Measurements from ENCODE around the gene PCMT1. TPM values are rescaled to one million over a fixed set of nuclear protein-coding genes. Genes with fewer than 3 reads are reported as not detected.
"Not testable (repeated sequence)": the region's sequence is repeated elsewhere in the genome, so short reads cannot be mapped to it uniquely, and the experiment has no call there.

The PCMT1 gene
- polyA plus RNA-seq (2013, experiment 1 of 2; ENCODE audit: insufficient read length) = 72.0 TPM
- 75.2 TPM for polyA plus RNA-seq (2013, experiment 2 of 2; ENCODE audit: insufficient read length)

DNA sequence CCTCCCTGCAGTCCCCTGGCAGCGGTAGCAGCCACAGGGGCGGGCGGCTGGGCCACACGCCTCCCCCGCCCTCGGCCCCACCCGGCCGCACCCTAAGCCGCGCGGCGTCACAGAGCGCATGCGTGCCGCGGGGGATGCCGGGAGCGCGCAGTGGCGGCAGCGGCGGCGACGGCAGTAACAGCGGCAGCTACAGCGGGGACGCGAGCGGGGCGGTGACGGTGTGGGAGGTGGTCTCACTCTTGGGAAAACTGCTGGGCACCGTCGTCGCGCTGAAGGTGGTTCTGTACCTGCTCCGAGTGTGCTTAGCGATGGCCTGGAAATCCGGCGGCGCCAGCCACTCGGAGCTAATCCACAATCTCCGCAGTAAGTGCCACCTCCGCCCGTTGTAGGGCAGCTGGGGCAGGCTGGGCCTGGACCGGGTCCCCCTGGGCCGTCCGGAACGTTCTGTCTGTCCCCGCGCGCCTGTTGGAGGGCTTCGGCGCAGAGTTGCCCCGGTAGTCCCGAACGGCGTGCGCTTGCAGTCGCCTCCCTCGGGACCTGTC is at the start of gene PCMT1:
Gene PCMT1, plus strand, starts transcription at position 148 of the 542 bp plus-strand sequence. Its CDS starts 161 bp downstream, at position 309.
- DNase-seq = peak; percentile 91

DNA sequence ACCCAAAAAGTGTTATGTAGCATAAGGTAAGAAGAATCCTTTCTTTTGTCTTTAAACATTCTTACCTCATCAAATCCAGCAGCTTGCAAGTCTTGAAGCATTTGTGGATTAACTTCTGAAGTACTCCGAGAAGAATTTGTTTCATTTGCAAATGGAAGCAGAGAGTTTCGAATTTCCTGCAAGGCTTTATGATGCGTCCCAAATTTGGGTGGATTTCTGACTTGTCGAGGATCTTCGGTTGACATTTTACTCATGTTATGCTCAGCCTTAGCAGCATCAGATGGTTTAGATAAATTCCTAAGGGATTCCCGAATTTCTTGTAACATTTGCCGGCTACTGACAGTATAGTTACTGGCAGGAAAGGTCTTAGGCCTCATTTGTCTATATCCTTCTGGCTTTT is 47.8 kb upstream of the PCMT1 start:
- peak; percentile 77 for DNase-seq

DNA sequence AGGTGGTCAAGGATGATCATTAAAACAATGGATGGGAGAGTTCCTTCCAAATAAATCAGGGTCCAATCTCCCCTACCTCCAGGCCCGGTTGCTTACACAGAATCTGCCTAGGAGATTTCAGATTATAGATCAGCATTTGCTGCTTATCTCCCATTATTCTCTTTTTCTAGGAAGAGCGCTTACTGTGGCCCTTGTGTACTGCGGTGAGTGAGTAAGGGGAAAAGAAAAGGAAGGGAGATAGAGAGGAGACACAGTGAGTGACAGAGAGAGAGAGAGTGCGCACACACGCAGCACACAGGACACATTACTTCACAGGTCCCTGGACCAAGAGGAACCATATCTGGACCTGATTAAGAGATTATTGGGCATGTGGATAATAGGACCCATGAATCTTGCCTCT is 37.8 kb upstream of the PCMT1 start:
- DNase-seq = no peak

DNA sequence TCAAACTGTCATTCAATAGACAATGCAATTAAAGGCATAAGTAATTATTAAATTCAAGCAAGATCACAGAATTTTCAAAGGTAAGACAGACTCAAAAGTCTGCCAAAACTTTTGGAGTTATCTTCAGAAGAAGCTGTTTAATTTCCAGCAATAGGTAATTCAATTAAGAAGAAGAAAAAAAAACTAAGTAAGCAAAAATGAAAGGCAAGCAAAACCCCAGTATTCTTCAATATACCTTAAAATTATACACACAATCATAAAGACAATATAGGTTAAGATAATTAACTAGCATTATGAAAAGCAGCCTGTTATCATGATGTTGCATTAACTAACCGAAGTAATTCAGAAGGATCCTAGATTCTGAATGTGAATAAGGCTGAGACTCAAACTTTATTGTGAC is 35.1 kb upstream of the PCMT1 start:
- no peak for DNase-seq

DNA sequence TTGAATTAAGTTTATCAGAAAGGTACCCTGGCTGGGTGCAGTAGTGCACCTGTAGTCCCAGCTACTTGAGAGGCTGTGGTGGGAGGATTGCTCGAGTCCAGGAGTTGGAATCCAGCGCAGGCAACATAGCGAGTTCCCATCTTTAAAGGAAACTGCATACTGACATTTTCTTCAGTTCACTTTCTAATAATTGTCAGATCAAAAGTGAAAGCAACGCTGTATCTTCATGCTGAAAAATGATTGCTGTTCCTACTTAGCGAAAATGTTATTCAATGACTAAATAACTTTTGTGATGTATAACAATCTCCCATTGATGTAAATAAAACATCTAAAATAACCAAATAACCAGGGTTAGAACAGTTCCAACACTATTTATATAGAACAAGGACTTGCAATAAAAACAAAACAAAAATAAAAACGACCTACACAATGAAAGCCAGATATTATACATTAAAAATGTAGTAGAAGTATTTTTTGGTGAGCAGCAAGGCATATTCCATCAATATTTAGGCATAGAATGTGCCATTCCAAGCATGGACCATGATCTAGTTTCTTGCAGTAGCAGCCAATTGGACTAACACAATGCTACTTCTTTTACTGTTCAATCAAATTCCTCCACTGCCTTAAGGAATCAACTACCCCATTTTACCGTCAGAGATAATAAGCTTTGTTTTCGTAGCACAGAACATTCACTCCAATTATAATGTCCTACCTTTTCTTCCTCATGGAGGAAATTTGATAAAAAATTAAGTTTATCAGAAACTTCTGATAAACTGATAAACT is 33.2 kb upstream of the PCMT1 start:
- no peak for DNase-seq

DNA sequence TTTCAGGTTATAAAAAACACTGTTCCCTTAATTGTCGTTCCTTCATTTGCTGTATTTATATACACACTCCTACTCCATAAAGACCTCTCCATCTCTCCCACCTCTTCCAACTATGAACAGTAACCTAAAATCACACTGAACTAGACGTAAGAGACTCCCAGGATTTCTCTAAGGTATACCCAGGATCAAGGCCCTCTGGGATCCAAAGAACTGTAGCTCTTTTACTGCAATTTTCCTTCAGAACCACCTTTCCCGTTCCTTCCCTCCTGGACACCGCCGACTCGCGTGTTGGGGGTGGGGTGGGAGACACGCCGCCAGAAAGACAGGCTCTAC is 32.3 kb upstream of the PCMT1 start:
- DNase-seq = no peak

DNA sequence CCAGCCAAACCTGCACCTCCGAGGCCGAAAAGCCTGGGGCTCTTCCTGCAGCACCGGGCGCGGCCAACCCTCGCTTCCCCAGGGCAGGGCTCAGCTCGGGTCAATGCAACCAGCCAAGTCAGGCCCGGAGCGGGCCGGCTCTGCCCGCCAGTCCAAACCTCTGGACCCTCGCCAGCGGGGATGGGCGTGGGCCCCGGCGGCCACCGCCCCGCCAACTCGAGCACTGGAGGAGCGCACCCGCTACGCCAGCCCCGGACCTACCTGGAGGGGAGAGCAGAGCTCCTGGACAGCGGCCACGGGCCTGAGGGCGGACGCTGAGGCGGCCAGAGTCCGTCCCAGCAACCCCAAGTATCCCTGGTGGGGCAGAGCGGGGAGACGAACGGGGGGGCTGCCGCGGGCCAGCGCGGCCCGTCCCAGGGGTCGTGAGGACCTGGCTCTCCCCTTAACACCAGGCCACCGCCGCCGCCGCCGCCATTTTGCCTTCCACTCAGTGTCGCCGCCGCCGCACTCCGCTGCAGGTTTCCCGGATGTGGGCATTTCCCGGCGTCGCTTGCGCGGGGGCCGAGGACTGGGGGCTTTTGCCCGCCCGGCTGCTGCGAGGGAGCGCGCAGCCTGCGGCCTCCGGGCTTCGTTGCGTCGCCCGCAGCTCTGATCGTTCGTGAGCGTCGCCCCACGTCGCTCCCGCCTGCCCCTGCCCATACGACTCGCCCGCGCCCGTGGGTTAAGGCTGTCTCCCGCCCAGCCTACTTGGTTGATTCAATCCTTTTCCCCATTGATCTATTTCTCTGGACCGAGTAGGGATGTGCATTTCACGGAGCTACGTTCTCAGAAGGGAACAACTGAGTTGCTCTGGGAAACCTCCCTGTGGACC is 31.7 kb upstream of the PCMT1 start, which contains the start of gene LATS1:
Gene LATS1, minus strand, starts transcription at position 514 of the 871 bp plus-strand sequence. CDS start 15,975 bp downstream, outside the sequence.
- peak; percentile 87 for DNase-seq

DNA sequence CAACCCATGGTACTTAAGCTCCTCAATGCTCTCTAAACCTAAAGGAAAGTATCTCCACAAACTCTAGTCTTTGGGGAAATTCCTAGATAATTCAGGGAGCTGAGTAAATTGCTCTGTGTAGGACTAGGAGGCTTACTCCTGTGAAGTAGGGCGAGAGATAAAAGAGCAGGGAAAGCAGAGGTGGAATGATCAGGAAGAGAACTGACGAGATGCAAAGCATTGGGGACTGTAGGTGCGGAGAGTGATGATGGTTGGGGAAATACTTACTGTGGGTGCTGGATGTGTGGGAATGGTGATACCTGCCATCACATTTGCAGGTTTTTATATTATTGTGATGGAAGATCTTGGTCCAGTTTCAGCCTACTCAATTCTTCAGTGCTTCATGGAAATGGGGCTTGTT is 30.0 kb upstream of the PCMT1 start:
- no peak for DNase-seq

DNA sequence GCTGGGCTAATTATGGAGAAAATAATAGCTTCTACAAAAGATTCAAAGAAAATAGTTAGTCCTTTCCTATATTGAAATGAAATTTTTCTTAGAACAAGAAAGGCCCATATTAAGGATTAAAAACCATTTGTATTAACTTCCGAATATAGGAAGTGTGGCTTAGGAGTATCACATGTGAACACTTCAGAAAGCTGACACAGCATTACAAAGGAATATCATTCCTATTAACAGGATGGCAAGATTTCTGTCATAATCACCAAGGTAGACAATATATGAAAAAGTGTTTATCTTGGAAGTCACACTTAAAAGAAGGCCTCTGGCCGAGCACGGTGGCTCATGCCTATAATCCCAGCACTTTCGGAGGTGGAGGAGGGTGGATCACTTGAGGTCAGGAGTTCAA is 26.3 kb upstream of the PCMT1 start:
- DNase-seq = no peak

DNA sequence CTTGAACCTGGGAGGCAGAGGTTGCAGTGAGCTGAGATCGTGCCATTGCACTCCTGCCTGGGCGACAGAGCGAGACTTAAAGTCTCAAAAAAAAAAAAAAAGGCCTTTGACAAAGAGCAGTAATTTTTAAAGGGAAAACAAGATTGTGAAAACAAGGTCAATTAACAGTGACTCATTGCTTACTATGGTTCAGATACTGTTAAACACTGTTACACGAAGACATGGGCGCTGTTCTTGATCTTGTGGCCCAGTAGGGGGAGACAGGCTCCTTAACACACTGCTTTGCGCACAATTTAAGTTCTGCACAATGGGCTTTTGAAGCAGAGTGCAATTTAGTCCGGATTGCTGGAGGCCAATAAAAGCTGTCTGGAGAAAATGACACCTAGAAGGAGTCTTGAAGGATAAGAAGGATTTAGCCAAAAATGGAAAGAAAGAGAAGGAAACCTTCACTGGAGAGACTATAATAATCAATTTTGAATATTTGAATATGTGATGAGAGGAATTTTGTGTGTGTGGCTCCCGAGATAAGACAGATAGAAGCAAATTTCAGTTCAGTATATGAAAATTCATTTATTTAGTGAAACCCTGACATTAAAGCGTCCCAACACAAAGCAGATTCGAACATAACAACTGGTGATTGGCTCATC is 25.6 kb upstream of the PCMT1 start:
- peak; percentile 66 for DNase-seq

DNA sequence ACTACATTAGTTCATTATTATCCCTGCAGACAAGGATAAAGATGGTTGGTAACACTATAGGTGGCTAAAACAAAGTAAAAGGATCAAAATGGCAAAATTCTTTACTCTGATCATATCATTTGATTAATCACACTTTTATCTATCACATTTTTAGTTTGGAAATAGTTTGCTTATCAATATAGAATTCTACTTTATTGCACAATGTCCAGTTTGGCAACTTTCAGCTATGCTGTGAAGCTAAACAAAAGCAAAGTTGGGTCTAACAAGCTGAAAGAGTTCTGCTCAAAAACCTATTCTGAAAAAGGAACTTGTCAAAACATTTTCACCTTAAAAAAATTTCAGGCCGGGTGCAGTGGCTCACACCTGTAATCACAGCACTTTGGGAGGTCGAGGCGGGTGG is 23.8 kb upstream of the PCMT1 start:
- DNase-seq = no peak

DNA sequence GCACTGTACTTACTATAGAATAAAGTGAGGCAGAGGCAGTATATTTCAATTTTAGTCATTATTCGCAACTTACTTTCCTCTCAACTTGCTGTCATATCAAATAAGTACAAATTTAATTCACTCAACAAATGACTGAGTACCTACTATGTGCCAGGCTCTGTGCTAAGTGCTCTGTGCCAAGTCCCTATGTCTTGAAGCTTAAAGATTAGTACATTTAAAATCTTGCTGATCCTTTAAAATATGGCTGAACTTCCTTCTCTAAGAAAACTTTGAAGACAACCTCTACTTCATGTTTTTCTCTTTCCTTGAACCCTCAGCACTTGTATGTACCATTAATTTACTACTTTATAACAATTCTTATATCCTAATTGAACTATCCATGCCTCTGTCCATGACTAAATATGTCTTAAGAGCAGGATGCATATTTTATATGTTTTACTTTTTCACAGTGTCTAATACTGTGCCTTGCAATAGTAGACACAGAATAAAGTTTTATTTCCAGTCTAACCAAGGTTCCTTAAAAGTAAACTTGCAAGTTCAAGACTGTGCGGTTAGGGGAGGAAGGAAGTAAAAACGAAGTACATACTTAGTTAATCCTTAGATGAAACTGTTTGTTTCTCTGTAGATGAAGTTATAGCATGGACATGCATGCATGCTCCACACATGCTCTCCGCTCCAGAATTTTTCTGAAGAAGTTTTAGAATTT is 21.6 kb upstream of the PCMT1 start:
- DNase-seq = no peak

DNA sequence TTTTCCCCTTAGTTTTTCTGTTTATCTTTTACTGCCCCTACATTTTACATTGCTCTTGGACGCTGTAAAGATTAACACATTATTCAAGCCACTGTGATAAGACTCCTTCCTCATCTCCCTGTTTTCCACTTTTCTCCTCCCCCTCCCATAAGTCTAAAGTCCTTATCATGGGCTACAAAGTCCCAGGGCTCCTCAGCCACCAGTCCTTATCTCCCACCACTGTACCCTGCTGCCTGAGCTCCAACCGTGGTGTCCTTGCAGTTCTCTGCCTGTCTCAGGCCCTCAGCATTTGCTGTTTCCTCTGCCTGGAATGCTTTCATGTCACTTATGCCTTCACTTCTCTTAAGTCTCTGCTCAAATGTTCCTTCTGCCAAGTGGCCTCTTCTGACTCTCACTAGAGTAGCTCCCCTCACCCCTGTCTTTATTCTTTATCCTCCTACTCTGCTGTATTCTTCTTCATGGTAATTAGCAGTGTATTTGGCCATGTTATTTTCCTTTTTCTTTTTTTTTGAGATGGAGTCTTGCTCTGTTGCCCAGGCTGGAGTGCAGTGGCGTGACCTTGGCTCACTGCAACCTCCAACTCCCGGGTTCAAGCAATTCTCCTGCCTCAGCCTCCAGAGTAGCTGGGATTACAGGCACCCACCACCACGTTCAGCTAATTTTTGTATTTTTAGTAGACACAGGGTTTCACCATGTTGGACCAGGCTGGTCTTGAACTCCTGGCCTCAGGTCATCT is 20.9 kb upstream of the PCMT1 start:
- DNase-seq = no peak

DNA sequence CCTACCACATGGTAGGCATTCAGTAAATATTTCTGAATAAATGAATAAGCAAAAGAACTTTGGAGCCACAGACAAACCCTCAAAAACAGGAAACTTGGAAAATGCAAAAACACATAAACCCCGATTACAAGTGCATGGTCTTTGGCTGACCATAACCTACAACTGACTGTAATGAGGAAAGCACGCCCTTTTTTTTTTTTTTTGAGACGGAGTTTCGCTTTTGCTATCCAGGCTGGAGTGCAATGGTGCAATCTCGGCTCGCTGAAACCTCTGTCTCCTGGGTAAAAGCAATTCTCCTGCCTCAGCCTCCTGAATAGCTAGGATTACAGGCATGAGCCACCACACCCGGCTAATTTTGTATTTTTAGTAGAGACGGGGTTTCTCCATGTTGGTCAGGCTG is 19.7 kb upstream of the PCMT1 start:
- no peak for DNase-seq

DNA sequence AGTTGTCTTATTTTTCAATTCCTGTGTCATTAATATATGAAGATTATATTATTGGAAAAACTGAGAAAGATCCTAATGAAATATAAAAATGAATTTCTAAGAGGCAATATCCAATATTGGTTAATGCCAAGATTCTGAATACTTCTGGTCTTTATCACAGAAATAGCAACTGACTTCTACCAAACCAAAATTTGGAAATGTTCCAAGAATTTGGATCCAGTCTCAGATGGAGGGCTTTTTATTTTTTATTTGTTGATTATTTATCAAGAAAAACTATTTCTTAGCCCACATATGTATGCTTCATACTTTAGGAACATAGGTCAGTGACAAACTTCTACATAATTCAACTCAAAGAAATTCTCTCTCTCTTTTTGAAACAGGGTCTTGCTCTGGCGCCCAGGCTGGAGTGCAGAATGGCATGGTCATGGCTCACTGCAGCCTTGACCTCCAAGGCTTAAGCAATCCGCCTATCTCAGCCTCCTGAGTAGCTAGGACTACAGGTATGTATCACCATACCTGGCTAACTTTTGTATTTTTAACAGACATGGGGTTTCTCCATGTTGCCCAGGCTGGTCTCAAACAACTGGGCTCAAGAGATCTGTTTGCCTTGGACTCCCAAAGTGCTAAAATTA is 16.3 kb upstream of the PCMT1 start:
- no peak for DNase-seq

DNA sequence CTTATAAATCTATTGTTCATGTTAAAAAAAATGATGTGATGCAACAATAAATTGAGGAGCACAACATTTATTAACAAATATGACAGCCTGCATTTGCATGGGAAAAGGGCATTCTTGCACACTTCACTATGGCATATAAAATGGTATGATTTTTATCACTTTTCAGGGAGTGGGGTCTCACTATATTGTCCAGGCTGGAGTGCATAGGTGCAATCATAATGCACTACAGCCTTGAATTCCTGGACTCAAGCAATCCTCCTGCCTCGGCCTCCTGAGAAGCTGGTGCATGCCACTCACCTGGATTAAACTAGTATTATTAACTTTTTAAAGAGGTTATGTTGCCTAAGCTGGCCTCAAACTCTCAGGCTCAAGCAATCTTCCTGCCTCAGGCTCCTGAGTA is 14.6 kb upstream of the PCMT1 start:
- DNase-seq = no peak

DNA sequence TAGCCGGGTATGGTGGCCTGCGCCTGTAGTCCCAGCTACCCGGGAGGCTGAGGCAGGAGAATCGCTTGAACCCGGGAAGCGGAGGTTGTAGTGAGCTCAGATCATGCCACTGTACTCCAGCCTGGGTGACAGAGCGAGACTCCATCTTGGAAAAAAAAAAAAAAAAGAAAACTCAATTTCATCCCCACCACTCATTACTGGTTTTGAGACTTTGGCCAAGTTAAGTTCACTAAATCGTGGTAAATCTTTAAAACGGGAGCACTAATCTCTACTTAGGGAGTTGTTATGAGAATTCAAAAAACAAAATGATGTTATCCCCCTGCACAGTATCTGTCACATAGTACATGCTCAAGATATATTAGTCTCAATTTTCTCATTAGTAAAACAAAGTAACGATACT is 4.3 kb upstream of the PCMT1 start:
- DNase-seq = not testable (repeated sequence)

DNA sequence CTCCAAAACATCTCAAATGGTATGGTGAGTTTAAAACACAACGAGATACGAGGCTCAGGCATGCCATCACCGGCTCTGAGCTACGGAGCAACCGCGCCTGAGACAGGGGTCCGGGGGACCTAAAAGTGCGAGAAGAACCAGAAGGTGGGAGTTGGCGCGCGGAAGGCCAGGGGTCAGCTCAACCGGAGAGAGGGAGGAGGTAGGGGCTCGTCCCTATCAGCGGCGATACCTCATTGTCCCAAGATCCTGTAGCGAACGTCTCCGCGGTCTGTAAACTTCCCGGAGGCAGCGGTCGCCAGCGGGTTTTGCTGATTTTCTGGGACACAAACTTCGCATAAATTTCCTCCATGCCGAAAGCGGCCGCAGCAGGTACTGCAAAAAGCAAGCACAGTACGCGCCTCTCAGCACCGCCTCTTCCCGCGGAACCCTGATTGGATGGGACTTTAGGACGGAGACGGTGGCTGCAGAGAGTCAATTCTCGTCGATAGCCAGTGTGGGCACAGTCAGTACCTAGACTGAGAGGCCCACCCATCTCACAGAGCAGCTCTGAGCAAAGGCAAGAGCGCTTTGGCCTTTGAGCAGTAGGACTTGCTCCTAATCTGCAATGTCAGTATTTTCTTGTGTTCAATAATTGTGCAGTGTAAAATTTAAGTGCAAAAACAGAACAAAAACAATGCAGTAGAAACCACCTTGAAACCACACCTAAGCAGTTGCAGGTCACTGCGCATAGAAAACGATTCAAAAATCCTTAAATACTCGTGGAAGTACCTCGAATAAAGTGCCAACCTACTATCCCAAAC is 3.2 kb upstream of the PCMT1 start, which contains the start of gene NUP43:
Gene NUP43, minus strand, starts transcription at position 383 of the 800 bp plus-strand sequence. Its CDS starts 34 bp downstream, at position 349.
- DNase-seq = peak; percentile 97

DNA sequence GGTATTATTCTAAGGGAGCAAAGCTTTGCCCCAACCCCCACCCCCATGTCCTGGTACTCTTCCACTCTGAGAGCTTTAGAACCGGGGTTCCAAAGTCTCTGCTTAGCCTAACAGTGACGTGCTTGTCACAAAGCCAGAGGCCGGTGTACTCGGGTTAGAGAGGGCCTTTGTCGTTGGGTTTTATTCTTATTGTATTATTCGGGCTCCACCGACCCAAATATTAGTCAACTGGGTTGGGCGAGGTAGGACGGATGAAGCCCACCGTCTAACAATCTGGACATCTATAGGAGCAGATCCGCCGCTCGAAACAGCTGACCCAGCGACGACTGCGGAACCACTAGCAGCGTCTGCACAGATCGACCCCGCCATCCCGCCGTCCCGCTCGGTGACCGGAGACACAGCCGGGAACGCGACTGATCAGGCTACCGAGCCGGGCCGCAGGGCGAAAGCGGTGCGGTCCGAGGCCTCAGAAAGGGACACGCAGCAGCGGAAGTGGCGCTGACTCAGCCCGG is 403 bp upstream of the PCMT1 start:
- not testable (repeated sequence) for DNase-seq

Data from fibroblast of skin of abdomen (primary cell).